IPS-15b (cell line): ENCODE results near the gene NAGLU.
"Not testable (repeated sequence)": the region's sequence is repeated elsewhere in the genome, so short reads cannot be mapped to it uniquely, and the experiment has no call there.

Source experiments
- H3K27me3 ChIP-seq: one replicate; pipeline ENCODE4 v1.6.1; 2013; ENCODE audit warnings: low read length; ENCODE audit not compliant: control insufficient read depth, insufficient read depth
- H3K36me3 ChIP-seq: one replicate; pipeline ENCODE4 v1.6.1; 2013; ENCODE audit warnings: low read length; ENCODE audit not compliant: control insufficient read depth, insufficient read depth
- H3K4me1 ChIP-seq: one replicate; pipeline ENCODE4 v1.6.1; 2013; ENCODE audit warnings: mild to moderate bottlenecking, low read length; ENCODE audit not compliant: control insufficient read depth, insufficient read depth
- H3K4me3 ChIP-seq: one replicate; pipeline ENCODE4 v1.5.1; 2013; ENCODE audit warnings: low read depth, low read length
- H3K9ac ChIP-seq: one replicate; pipeline ENCODE4 v1.6.1; 2013; ENCODE audit warnings: low read depth, mild to moderate bottlenecking, low read length
- H3K9me3 ChIP-seq: one replicate; pipeline ENCODE4 v1.6.1; 2013; ENCODE audit warnings: mild to moderate bottlenecking, low read length; ENCODE audit not compliant: control insufficient read depth, insufficient read depth

NAGLU gene

DNA sequence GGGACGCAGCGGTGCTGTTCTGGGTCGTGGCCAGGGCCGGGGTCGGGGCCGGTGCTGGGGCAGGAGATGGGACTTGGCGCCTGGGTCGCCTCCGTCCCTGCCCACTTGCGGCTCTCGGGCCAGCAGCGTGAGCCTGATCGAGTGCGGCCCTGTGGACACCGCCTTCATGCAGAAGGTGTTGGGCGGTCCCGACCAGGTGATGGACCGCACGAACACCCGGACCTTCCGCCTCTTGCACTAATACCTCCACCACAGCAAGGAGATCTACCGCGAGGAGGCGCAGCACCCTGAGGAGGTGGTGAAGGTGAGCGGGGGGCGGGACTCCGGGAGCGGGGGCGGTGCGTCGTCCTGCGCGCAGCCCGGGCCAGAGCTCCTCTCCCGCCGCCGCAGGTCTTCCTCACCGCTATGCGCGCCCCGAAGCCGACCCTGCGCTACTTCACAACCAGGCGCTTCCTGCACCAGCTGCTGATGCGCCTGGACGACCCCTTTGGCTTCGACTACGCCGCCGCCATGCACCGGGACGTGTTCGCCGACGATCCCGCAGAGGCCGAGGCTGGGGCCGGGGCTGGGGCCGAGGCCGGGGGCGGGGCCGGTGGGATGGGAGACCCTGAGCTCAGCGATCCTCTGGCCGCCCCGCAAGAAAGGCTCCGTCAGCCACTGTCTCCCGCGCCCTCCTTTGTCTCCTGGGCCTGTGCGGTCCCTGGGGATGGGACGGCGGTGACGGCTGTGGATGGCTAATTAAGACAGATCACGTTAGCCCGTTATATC is 12.2 kb downstream of the NAGLU start:
- H3K9ac ChIP-seq = no peak overlapping the region

DNA sequence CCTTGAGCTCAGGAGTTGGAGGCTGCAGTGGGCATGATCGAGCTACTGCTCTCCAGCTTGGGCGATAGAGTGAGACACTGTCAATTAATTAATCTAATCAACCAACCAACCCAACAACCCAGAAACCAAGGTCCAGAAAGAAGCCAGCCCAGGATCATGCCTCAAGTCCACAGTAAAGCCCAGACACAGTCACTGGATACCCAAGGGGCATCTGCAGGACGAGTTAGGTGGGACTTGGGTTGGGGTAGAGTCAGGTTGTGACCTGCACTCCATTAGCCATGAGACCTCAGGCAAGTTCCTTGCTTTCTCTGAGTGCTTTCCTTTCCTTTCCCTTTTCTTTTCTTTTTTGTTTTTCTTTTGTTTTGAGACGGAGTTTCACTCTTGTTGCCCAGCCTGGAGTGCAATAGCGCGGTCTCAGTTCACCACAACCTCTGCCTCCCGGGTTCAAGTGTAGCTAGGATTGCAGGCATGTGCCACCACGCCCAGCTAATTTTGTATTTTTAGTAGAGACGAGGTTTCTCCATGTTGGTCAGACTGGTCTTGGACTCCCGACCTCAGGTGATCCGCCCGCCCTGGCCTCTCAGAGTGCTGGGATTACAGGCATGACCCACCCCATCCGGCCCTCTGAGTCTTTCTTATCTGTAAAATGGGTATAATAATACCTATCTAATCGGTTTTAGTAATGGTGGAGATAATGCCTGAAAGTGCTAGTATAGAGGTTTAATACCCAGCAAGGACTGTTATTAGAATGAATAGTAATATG is 13.1 kb downstream of the NAGLU start:
- Histone ChIP-seq H3K27me3 (peaks cover 4% of the 10 kb centered on the region), H3K9ac (no peak overlapping the region), H3K4me1 (peaks cover 5% of the 10 kb centered on the region), H3K9me3 (no peaks in the 10 kb centered on the region), H3K4me3 (peak overlapping the region; percentile 60), H3K36me3 (no peaks in the 10 kb centered on the region)

More for the DNA sequence above, 12.2 kb downstream of the NAGLU start:
- peaks cover 4% of the 10 kb centered on the region for H3K36me3 ChIP-seq
- H3K4me1 ChIP-seq = peaks cover 5% of the 10 kb centered on the region
- H3K9me3 ChIP-seq = no peaks in the 10 kb centered on the region
- peaks cover 4% of the 10 kb centered on the region for H3K27me3 ChIP-seq
- H3K4me3 ChIP-seq = peak overlapping the region; percentile 60

DNA sequence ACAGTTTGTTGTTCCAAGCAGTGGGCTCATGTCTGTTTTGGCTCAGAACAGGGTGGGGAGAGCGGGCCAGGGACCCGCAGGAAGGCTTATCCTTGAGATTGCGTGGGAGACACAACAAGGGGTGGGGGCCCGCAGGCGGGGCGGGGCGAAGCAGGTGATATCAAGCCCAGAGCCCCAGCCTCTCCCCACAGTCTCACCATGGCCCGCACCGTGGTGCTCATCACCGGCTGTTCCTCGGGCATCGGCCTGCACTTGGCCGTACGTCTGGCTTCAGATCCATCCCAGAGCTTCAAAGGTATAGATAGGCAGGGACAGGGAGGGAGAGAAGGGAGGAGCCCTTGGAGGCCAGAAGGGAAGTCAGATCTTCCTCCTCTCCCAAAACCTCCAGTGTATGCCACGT is 16.7 kb downstream of the NAGLU start, which contains the start of gene HSD17B1:
HSD17B1 (plus strand) TSS at position 188 of the 400 bp plus-strand sequence; CDS start at position 199, 11 bp downstream.
- not testable (repeated sequence) for H3K36me3 ChIP-seq, H3K9me3 ChIP-seq, H3K27me3 ChIP-seq, H3K4me1 ChIP-seq, H3K9ac ChIP-seq
- H3K4me3 ChIP-seq = peak within 1 kb of the TSS; percentile 93

DNA sequence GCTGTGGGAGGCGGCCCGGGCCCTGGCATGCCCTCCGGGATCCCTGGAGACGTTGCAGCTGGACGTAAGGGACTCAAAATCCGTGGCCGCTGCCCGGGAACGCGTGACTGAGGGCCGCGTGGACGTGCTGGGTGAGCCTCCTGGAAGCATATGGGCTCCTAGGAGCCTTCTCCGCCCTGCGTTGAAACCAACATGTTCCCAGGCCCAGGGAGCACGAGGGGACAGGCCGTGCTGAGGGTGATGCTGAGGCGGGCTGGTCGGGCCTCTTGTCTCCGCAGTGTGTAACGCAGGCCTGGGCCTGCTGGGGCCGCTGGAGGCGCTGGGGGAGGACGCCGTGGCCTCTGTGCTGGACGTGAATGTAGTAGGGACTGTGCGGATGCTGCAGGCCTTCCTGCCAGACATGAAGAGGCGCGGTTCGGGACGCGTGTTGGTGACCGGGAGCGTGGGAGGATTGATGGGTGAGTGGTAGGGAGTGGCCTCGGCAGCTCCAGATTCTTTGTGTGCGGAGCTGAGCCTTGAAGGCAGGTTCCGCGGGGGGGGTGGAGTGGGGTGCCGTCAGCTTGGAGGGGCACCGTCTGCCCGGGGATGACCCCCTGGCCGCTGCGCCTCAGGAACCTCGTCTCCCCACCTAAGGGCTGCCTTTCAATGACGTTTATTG is 17.2 kb downstream of the NAGLU start:
- no peak overlapping the region for H3K9ac ChIP-seq
- no peak overlapping the region for H3K4me3 ChIP-seq

DNA sequence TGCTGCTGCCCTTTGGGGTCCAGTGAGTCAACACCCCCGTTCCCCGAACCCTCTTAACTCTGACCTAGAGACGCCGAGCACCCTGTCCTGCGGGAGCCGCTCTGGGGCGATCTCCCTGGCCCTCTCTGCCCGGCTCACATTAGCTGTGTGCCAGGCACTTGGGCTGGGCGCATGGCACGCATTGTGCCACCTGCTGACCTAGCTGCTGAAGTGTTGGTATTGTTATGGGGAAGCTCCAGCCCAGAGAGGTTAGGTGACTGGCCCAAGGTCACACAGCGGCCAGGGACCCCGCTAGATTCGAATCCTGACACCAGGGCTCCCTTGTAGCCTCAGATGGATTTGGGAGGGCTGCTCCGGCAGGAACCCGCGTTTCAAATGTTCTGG is 17.8 kb downstream of the NAGLU start:
- Histone ChIP-seq H3K4me3 (peak overlapping the region; percentile 93), H3K9me3 (no peaks in the 10 kb centered on the region), H3K4me1 (peaks cover 4% of the 10 kb centered on the region), H3K27me3 (peaks cover 4% of the 10 kb centered on the region), H3K9ac (no peak overlapping the region), H3K36me3 (no peaks in the 10 kb centered on the region)

More for the DNA sequence above, 17.2 kb downstream of the NAGLU start:
- no peaks in the 10 kb centered on the region for H3K36me3 ChIP-seq
- peaks cover 7% of the 10 kb centered on the region for H3K4me1 ChIP-seq
- peaks cover 4% of the 10 kb centered on the region for H3K27me3 ChIP-seq
- H3K9me3 ChIP-seq = no peaks in the 10 kb centered on the region

DNA sequence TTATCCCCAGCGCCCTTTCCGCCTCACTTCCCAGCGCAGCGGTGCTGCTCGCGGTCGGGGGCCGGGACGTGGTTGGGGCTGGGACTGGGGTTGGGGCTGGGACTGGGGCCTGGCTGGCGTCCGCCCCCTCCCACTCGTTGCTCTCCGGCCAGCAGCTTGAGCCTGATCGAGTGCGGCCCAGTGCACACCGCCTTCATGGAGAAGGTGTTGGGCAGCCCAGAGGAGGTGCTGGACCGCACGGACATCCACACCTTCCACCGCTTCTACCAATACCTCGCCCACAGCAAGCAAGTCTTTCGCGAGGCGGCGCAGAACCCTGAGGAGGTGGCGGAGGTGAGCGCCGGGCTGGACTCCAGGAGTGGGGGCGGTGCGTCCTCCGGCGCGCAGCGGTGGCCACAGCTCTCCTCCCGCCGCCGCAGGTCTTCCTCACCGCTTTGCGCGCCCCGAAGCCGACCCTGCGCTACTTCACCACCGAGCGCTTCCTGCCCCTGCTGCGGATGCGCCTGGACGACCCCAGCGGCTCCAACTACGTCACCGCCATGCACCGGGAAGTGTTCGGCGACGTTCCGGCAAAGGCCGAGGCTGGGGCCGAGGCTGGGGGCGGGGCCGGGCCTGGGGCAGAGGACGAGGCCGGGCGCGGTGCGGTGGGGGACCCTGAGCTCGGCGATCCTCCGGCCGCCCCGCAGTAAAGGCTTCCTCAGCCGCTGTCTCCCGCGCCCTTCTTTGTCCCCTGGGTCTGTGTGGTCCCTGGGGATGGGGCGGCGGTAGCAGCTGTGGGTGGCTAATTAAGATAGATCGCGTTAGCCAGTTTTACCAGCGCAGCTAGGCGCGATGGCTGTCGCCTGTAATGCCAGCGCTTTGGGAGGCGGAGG is 18.4 kb downstream of the NAGLU start:
- peaks cover 2% of the 10 kb centered on the region for H3K4me1 ChIP-seq
- H3K4me3 ChIP-seq = peak overlapping the region; percentile 93
- H3K27me3 ChIP-seq = no peaks in the 10 kb centered on the region
- peak overlapping the region; percentile 76 for H3K9ac ChIP-seq
- no peaks in the 10 kb centered on the region for H3K9me3 ChIP-seq
- H3K36me3 ChIP-seq = no peaks in the 10 kb centered on the region

DNA sequence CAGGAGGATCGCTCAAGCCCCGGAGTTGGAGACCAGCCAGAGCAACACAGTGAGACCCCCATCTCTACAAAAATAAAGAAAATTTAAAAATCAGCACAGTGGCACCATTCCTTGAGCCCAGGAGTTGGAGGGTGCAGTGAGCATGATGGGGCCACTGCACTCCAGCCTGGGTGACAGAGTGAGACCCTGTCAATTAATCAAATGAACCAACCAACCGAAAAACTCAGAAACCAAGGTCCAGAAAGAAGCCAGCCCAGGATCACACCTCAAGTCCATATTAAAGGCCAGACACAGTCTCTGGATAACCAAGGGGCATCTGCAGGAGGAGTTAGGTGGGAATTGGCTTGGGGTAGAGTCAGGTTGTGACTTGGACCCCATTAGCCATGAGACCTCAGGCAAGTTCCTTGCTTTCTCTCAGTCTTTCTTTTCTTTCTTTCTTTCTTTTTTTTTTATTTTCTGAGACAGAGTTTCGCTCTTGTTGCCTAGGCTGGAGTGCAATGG is 19.1 kb downstream of the NAGLU start:
- Histone ChIP-seq H3K9ac (peak overlapping the region; percentile 76), H3K4me3 (peak overlapping the region; percentile 93), H3K36me3 (no peaks in the 10 kb centered on the region), H3K4me1 (peaks cover 2% of the 10 kb centered on the region), H3K27me3 (no peaks in the 10 kb centered on the region), H3K9me3 (no peaks in the 10 kb centered on the region)

DNA sequence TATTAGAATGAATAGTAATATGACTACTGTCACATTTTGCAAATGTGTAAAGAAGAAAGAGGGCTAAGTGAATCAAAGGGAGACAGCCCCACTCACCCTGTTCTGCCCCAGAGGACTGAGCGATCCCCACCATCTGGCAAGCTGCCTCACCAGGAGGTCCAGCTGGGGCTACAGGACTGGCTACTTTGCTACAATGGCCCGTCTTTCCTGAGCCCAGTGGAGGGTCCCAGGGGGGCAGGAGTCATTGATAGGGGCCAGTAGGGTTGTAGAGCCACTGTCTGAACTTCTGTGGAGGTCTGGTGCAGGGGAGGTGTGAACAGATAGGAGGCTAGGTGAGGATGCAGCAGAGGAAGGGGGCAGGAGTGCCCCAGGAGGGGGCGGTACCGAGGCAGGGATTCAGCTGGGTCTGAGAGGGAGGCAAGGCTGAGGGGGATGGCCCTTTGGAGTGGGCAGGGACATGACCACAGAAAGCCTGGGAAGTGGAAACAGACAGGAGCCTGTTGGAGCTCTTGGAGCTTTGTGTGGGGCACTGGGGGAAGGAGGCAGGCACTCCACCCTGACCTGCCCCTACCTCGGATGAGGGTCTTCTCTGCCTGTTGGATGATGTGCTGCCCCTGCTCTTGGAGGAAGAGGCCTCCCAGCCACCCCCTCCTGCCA is 20.0 kb downstream of the NAGLU start:
- not testable (repeated sequence) for H3K9ac ChIP-seq, H3K4me3 ChIP-seq, H3K27me3 ChIP-seq, H3K4me1 ChIP-seq, H3K36me3 ChIP-seq, H3K9me3 ChIP-seq

DNA sequence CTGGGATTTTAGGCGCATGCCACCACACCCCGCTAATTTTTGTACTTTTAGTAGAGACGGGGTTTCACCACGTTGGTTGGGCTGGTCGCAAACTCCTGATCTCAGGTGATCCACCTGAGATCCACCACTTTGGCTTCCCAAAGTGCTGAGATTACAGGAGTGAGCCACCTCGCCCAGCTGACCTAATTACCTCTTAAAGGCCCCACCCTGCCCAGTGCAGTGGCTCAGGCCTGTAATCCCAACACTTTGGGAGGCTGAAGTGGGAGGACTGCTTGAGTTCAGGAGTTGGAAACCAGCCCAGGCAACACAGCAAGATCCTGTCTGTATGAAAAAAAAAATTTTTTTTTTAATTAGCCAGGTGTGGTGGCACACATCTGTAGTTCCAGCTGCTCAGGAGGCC is 23.0 kb downstream of the NAGLU start:
- Histone ChIP-seq H3K9ac (no peak overlapping the region), H3K4me1 (peaks cover 9% of the 10 kb centered on the region), H3K4me3 (no peak overlapping the region), H3K27me3 (no peaks in the 10 kb centered on the region), H3K9me3 (no peaks in the 10 kb centered on the region), H3K36me3 (no peaks in the 10 kb centered on the region)

DNA sequence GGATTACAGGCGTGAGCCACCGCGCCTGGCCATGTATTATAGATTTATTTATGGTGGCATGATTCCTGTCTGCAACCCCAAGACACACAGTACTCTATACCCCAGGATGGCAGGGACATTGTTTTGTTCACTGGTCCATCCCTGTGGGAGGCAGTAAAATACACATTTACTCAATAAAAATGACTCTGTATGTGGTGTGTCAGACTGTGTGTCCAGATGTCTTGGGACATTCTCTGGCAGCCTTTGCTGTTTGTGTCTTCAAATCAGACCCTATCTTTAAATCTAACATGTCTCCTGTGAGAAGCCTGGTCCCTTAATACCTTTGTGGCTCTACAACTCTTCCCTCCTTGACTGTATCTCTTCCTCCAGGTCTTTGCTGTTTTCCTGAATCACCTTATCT is 24.2 kb downstream of the NAGLU start:
- H3K4me1 ChIP-seq = peaks cover 8% of the 10 kb centered on the region

More for the DNA sequence above, 24.2 kb downstream of the NAGLU start:
- Histone ChIP-seq H3K36me3 (peaks cover 8% of the 10 kb centered on the region), H3K9me3 (no peaks in the 10 kb centered on the region), H3K27me3 (no peaks in the 10 kb centered on the region), H3K9ac (no peak overlapping the region), H3K4me3 (no peak overlapping the region)
